Measurements from ENCODE around the gene ALAS2. TPM values are rescaled to one million over a fixed set of nuclear protein-coding genes. Genes with fewer than 3 reads are reported as not detected.

Gene ALAS2
- total RNA-seq, 1 donor from 2014 or later: not detected

DNA sequence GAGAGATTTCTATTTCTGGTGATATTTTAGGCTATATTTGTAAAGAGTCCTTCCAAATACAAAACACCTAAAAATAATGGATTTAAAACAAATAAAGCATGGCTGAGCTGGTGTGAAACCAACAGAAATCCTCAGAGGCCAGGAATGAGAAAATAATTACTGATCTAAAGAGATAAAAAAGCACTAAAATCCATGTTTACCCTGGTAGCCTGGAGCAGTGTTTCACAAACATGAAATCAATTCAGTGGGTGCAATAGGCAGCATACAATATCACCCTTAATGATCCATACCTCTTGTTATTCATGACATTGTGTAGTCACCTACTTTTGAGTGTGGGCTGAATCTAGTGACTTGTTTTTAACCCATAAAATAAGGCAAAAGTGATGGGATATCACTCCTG, 51.3 kb downstream of the ALAS2 start:
- Histone ChIP-seq H3K4me1 (no peaks in the 10 kb centered on the region), H3K27ac (no peak overlapping the region), H3F3A (ENCODE audit: low read depth) (no peaks in the 10 kb centered on the region), H2AFZ (replicated peaks) (no peak overlapping the region), H3K4me3 (no peak overlapping the region), H3K9ac (no peak overlapping the region), H4K20me1 (ENCODE audit: low read depth) (no peaks in the 10 kb centered on the region), H3K27me3 (no peaks in the 10 kb centered on the region), H3K79me2 (ENCODE audit: low read depth) (no peaks in the 10 kb centered on the region), H3K9me3 (ENCODE audit: low read depth) (peaks cover 16% of the 10 kb centered on the region), H3K36me3 (no peaks in the 10 kb centered on the region), H3K4me2 (no peak overlapping the region)
- no peaks in the 10 kb centered on the region for H3K4me1 Mint-ChIP-seq
- no peaks in the 10 kb centered on the region for H3K9me3 Mint-ChIP-seq
- TF ChIP-seq, protein P1, sequence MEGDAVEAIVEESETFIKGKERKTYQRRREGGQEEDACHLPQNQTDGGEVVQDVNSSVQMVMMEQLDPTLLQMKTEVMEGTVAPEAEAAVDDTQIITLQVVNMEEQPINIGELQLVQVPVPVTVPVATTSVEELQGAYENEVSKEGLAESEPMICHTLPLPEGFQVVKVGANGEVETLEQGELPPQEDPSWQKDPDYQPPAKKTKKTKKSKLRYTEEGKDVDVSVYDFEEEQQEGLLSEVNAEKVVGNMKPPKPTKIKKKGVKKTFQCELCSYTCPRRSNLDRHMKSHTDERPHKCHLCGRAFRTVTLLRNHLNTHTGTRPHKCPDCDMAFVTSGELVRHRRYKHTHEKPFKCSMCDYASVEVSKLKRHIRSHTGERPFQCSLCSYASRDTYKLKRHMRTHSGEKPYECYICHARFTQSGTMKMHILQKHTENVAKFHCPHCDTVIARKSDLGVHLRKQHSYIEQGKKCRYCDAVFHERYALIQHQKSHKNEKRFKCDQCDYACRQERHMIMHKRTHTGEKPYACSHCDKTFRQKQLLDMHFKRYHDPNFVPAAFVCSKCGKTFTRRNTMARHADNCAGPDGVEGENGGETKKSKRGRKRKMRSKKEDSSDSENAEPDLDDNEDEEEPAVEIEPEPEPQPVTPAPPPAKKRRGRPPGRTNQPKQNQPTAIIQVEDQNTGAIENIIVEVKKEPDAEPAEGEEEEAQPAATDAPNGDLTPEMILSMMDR (IDR thresholded peaks at IDR 0.05): no peak
- no peak for TF ChIP-seq EZH2phosphoT487 (IDR thresholded peaks at IDR 0.05)
- no peak for TF ChIP-seq EZH2 (IDR thresholded peaks at IDR 0.05)
- no peak overlapping the region for H3K4me3 Mint-ChIP-seq
- H3K27me3 Mint-ChIP-seq (ENCODE audit: insufficient read depth, low read depth): no peaks in the 10 kb centered on the region
- no peak for DNase-seq (ENCODE audit: low spot score)
- H3K27ac Mint-ChIP-seq: no peak overlapping the region
- no peaks in the 10 kb centered on the region for H3K36me3 Mint-ChIP-seq

DNA sequence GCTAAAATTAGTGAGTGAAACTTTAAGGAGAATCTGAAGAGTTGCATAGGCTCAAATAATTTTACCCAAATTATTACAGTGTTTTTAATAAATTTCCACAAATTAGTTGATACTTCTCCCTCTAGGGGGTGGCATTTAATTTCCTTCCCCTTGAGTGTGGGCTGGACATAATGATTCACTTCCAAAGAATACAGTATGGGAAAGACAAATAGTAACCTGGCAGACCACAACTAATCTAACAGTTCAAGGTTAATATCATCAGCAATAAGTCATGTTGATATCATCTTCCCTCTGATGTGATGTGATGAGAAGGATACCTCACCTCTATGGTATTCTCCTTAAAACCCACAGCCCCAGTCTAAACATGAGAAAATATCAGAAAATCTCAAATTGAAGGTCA, 52.3 kb downstream of the ALAS2 start:
- no peak overlapping the region for H3K9ac ChIP-seq
- no peak for DNase-seq (ENCODE audit: low spot score)
- H3F3A ChIP-seq (ENCODE audit: low read depth): no peaks in the 10 kb centered on the region
- H3K79me2 ChIP-seq (ENCODE audit: low read depth): no peaks in the 10 kb centered on the region
- H3K4me3 Mint-ChIP-seq: no peak overlapping the region
- no peak overlapping the region for H3K27ac Mint-ChIP-seq
- peaks cover 16% of the 10 kb centered on the region for H3K9me3 ChIP-seq (ENCODE audit: low read depth)
- no peak overlapping the region for H3K27ac ChIP-seq
- TF ChIP-seq, protein P1 (IDR thresholded peaks at IDR 0.05): no peak
- no peak for TF ChIP-seq EZH2phosphoT487 (IDR thresholded peaks at IDR 0.05)
- H3K27me3 Mint-ChIP-seq (ENCODE audit: insufficient read depth, low read depth): no peaks in the 10 kb centered on the region
- no peaks in the 10 kb centered on the region for H3K36me3 Mint-ChIP-seq
- no peaks in the 10 kb centered on the region for H3K4me1 Mint-ChIP-seq
- no peak overlapping the region for H3K4me2 ChIP-seq
- no peak overlapping the region for H2AFZ ChIP-seq (replicated peaks)
- H3K27me3 ChIP-seq: no peaks in the 10 kb centered on the region
- H3K36me3 ChIP-seq: no peaks in the 10 kb centered on the region
- no peak overlapping the region for H3K4me3 ChIP-seq
- H3K4me1 ChIP-seq: no peaks in the 10 kb centered on the region
- H4K20me1 ChIP-seq (ENCODE audit: low read depth): no peaks in the 10 kb centered on the region
- H3K9me3 Mint-ChIP-seq: peaks cover 4% of the 10 kb centered on the region

DNA sequence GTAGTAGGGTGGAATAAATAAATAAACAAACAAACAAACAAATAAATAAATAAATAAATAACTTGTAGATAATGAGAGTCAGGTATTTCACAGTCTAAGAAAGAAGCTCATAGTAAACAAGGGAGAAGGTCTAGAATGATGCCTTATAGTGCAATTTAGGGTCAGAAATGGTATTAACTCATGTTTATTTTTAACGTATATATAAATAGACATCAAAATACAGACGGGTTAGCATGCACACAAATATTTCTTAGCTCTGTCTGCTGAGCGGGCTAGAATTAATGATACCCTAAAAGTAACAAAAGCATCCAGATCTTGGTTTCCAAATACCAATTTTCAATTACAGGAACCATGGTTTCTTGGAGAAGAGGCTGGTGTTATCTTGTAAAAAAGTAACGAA, 53.4 kb downstream of the ALAS2 start:
- DNase-seq (ENCODE audit: low spot score): no peak
- Mint-ChIP-seq H3K27ac (no peak overlapping the region), H3K4me3 (no peak overlapping the region), H3K9me3 (peaks cover 4% of the 10 kb centered on the region), H3K4me1 (no peaks in the 10 kb centered on the region), H3K36me3 (no peaks in the 10 kb centered on the region), H3K27me3 (ENCODE audit: insufficient read depth, low read depth) (no peaks in the 10 kb centered on the region)
- no peaks in the 10 kb centered on the region for H3K4me1 ChIP-seq
- H3K79me2 ChIP-seq (ENCODE audit: low read depth): no peaks in the 10 kb centered on the region
- H3K27ac ChIP-seq: no peak overlapping the region
- H3K4me2 ChIP-seq: no peak overlapping the region
- no peak overlapping the region for H3K4me3 ChIP-seq
- H3K9me3 ChIP-seq (ENCODE audit: low read depth): peaks cover 16% of the 10 kb centered on the region
- H3K9ac ChIP-seq: no peak overlapping the region
- TF ChIP-seq, protein P1 (IDR thresholded peaks at IDR 0.05): no peak
- TF ChIP-seq EZH2phosphoT487 (IDR thresholded peaks at IDR 0.05) (no peak), EZH2 (IDR thresholded peaks at IDR 0.05) (no peak)
- no peaks in the 10 kb centered on the region for H3K27me3 ChIP-seq
- no peaks in the 10 kb centered on the region for H3K36me3 ChIP-seq
- H2AFZ ChIP-seq (replicated peaks): no peak overlapping the region
- no peaks in the 10 kb centered on the region for H3F3A ChIP-seq (ENCODE audit: low read depth)
- no peaks in the 10 kb centered on the region for H4K20me1 ChIP-seq (ENCODE audit: low read depth)

Measured in neural progenitor cell (in vitro differentiated cells).